GM12878 (cell line): Measurements from ENCODE around the gene CRELD2. TPM values are rescaled to one million over a fixed set of nuclear protein-coding genes. Genes with fewer than 3 reads are reported as not detected.

Experiments
- ATAC-seq: fragments of 200-7000 bp; cut with Tn5 transposase; 3 replicates; pipeline ENCODE4 v1.9.1; 2020; ENCODE audit warnings: mild to moderate bottlenecking, moderate library complexity
- BruUV-seq: library from RNA; stranded (reverse); fragments of 400-500 nt; replicated peaks from 2 replicates; lab custom pipeline; 2021; lab: Mats Ljungman, UMichigan
- CTCF ChIA-PET: fragments of 300-600 bp; sonication (Branson Sonifier 250); formaldehyde crosslinking; extraction: SDS; loops from one replicate; lab custom pipeline; 2021; ENCODE audit warnings: inconsistent platforms; lab: Yijun Ruan, JAX
- POLR2A ChIA-PET: fragments of 350-600 bp; formaldehyde crosslinking; extraction: SDS; loops from one replicate; lab custom pipeline; 2021; ENCODE audit warnings: inconsistent platforms; lab: Charles Lee
- RAD21 ChIA-PET: fragments of 300-600 bp; sonication (Branson Sonifier 250); formaldehyde crosslinking; loops from one replicate; lab custom pipeline; 2023; ENCODE audit warnings: antibody characterized with exemption; ENCODE audit not compliant: unreplicated experiment; lab: Charles Lee
- SMC1A ChIA-PET: fragments of 300-600 bp; sonication (Branson Sonifier 250); formaldehyde crosslinking; loops from one replicate; lab custom pipeline; 2023; ENCODE audit not compliant: unreplicated experiment, uncharacterized antibody; lab: Charles Lee
- DNase-seq: peaks from one replicate; pipeline ENCODE4 v3.0.0-alpha.2; 2011; ENCODE audit warnings: low read depth, low spot score
- FAIRE-seq: peaks from 3 replicates; lab custom pipeline; 2011; peaks lifted over from hg19 to GRCh38; lab: Jason Lieb, UNC
- H2AFZ ChIP-seq: 2 replicates; pipeline ENCODE4 v1.6.0; 2011; ENCODE audit warnings: low read depth, low read length, control low read depth; ENCODE audit not compliant: control insufficient read depth
- H3K27ac ChIP-seq: 2 replicates; pipeline ENCODE4 v1.5.1; 2011; ENCODE audit warnings: control low read depth; ENCODE audit not compliant: control insufficient read depth, insufficient read depth
- H3K27me3 ChIP-seq, 2 experiments: replicated peaks in 1 of 2; 2 replicates each; pipeline versions ENCODE4 v1.6.0 to v1.6.1; 2011; ENCODE audit warnings: low read length in 1 of 2; ENCODE audit not compliant: control insufficient read depth in 2 of 2, insufficient read depth in 2 of 2
- H3K36me3 ChIP-seq, 2 experiments: 2 replicates each; pipeline ENCODE4 v1.5.1; 2011; ENCODE audit warnings: low read length in 1 of 2; ENCODE audit not compliant: control insufficient read depth in 2 of 2, insufficient read depth in 2 of 2
- H3K4me1 ChIP-seq: 2 replicates; pipeline ENCODE4 v1.6.1; 2011; ENCODE audit warnings: mild to moderate bottlenecking, low read length, moderate library complexity, mixed read lengths; ENCODE audit not compliant: control insufficient read depth, insufficient read depth
- H3K4me2 ChIP-seq: 2 replicates; pipeline ENCODE4 v1.6.0; 2011; ENCODE audit warnings: control low read depth; ENCODE audit not compliant: control insufficient read depth, insufficient read depth
- H3K4me3 ChIP-seq: fragments of 200-600 bp; sonication (generic); 2 replicates; pipeline ENCODE4 v1.5.1; 2016
- H3K79me2 ChIP-seq: 2 replicates; pipeline ENCODE4 v1.6.0; 2011; ENCODE audit warnings: low read length; ENCODE audit not compliant: control insufficient read depth, insufficient read depth
- H3K9ac ChIP-seq: 2 replicates; pipeline ENCODE4 v1.8.0; 2011; ENCODE audit warnings: low read length, control low read depth, mixed read lengths; ENCODE audit not compliant: control insufficient read depth, insufficient read depth
- H3K9me3 ChIP-seq: replicated peaks from 3 replicates; pipeline ENCODE4 v1.5.1; 2011; ENCODE audit warnings: mild to moderate bottlenecking, low read length; ENCODE audit not compliant: control insufficient read depth, insufficient read depth
- H4K20me1 ChIP-seq: 2 replicates; pipeline ENCODE4 v1.6.0; 2011; ENCODE audit not compliant: control insufficient read depth, insufficient read depth
- BMI1 ChIP-seq: fragments of 450-650 bp; IDR thresholded peaks from 2 replicates; pipeline ENCODE4 v1.6.1; 2016; ENCODE audit warnings: mild to moderate bottlenecking, moderate library complexity, borderline replicate concordance
- CBX5 ChIP-seq: sonication (generic); IDR thresholded peaks from 2 replicates; pipeline ENCODE4 v1.6.1; 2016; ENCODE audit warnings: low read depth, moderate library complexity, mild to moderate bottlenecking, inconsistent platforms
- CREM ChIP-seq: IDR thresholded peaks from 2 replicates; pipeline ENCODE4 v1.6.1; 2014; ENCODE audit warnings: antibody characterized with exemption, low read depth
- MTA3 ChIP-seq: IDR thresholded peaks from 2 replicates; pipeline ENCODE4 v1.6.1; 2012; ENCODE audit warnings: low read length, inconsistent platforms, borderline replicate concordance
- NFXL1 ChIP-seq: fragments of 450-650 bp; IDR thresholded peaks from 2 replicates; pipeline ENCODE4 v1.6.1; 2017; ENCODE audit warnings: antibody characterized with exemption, mild to moderate bottlenecking, borderline replicate concordance
- NRF1 ChIP-seq: conservative IDR thresholded peaks from 2 replicates; pipeline ENCODE4 v1.6.1; 2011; ENCODE audit warnings: mild to moderate bottlenecking, low read depth, low read length, improper control_type of control experiment
- RBBP5 ChIP-seq: fragments of 200-600 bp; sonication (generic); conservative IDR thresholded peaks from 2 replicates; pipeline ENCODE4 v1.6.1; 2016
- SREBF2 ChIP-seq: IDR thresholded peaks from 2 replicates; pipeline ENCODE4 v1.6.1; 2012; ENCODE audit warnings: mild to moderate bottlenecking, low read length
- YY1 ChIP-seq: IDR thresholded peaks from 2 replicates; pipeline ENCODE4 v1.6.1; 2011; ENCODE audit warnings: low read depth, mild to moderate bottlenecking, low read length
- WGBS: methylation state at CpG from one replicate; pipeline ENCODE4 v1.1.6; 2016; ENCODE audit warnings: low lambda C conversion rate; ENCODE audit not compliant: insufficient replicate concordance, insufficient coverage; ENCODE audit errors: missing lambda C conversion rate; 5-methylcytosine and 5-hydroxymethylcytosine counted together
- in situ Hi-C: fragments of 300-500 bp; cut with MboI; formaldehyde crosslinking; loops from 9 replicates; pipeline ENCODE4 v1.14.3; 2018; ENCODE audit warnings: mixed read lengths
- intact Hi-C: fragments of 100-400 bp; cut with micrococcal nuclease; formaldehyde crosslinking; loops from one replicate; pipeline ENCODE4 v1.14.2; 2022; ENCODE audit not compliant: unreplicated experiment
- polyA plus RNA-seq, 11 experiments: library from polyadenylated mRNA; depleted of rRNA in 4 of 11; unstranded in 6 of 11; stranded (reverse) in 5 of 11; fragments of >200 nt; fragmentation: Nextera tagmentation in 4 of 11; fragmentation: Illumina TruSeq in 1 of 11; extraction: Ambion mirVana in 4 of 11; extraction: Trizol in 1 of 11; gene quantifications; 1 replicate in 1 of 11; 2 replicates in 10 of 11; pipeline versions ENCODE4 v1.2.1 to v1.2.3, GENCODE V29; 2011 to 2016; ENCODE audit warnings: inconsistent platforms in 2 of 11, missing spikeins in 2 of 11, low read depth in 1 of 11
- total RNA-seq, 4 experiments: library from RNA; depleted of rRNA in 3 of 4; stranded (reverse); fragments of >200 nt in 3 of 4; fragmentation: Illumina TruSeq in 1 of 4; extraction: Trizol in 1 of 4; gene quantifications; 2 replicates each; pipeline versions ENCODE4 v1.2.1 to v1.2.3, GENCODE V29; 2013 to 2021
- TF ChIP-seq, protein P1 (sequence below): fragments of 450-650 bp; IDR thresholded peaks from 2 replicates; pipeline ENCODE4 v1.6.1; 2017; ENCODE audit warnings: mild to moderate bottlenecking
- TF ChIP-seq, protein P2 (sequence below): fragments of 150-350 bp; IDR thresholded peaks from 2 replicates; pipeline ENCODE4 v1.6.1; 2016; ENCODE audit warnings: low read depth, low read length
- TF ChIP-seq, protein P3 (sequence below): IDR thresholded peaks from 2 replicates; pipeline ENCODE4 v1.6.1; 2012; ENCODE audit warnings: improper control_type of control experiment, low read depth, low read length; ENCODE audit not compliant: insufficient replicate concordance
- TF ChIP-seq, protein P4 (sequence below): fragments of 450-650 bp; IDR thresholded peaks from 2 replicates; pipeline ENCODE4 v1.6.1; 2016; ENCODE audit warnings: mild to moderate bottlenecking

The CRELD2 gene
- total and polyA plus RNA-seq, 10 of the 15 experiments (the other 5 are each of a cell fraction or from before 2014, with no cell fraction given), result 9.4 to 111 (median 25.9) TPM

DNA sequence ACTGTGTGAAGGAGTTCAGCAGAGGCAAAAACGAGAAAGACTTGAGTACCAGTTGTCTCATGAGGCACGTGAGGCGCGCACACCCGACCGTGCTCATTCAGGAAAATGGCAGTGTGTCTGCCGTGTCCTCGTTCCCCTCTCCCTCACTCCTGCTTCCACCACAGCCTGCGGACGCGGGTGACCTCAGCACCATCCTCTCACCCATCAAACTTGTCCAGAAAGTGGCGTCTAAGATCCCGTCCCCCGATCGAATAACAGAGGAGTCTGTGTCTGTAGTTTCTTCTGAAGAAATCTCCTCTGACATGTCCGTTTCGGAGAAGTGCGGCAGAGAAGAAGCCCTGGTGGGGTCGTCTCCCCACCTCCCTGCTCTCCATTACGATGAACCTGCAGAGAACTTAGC, 34.4 kb upstream of the CRELD2 start:
- Histone ChIP-seq H3K27me3 (no peaks in the 10 kb centered on the region), H3K4me1 (peaks cover 28% of the 10 kb centered on the region), H3K79me2 (peaks cover 36% of the 10 kb centered on the region), H3K36me3 (peaks cover 36 to 40% of the 10 kb centered on the region in 2 experiments), H4K20me1 (no peaks in the 10 kb centered on the region), H3K9ac (no peak overlapping the region), H3K4me3 (no peak overlapping the region), H3K9me3 (peaks cover 2% of the 10 kb centered on the region; the same call in 1 of the 3 replicates), H3K27ac (no peak overlapping the region), H3K4me2 (no peak overlapping the region), H2AFZ (no peak overlapping the region)
- ATAC-seq (no peak), DNase-seq (no peak), FAIRE-seq (no peak)
- 95% methylated on average over 20 of the region's 20 CpGs for WGBS
- in situ Hi-C loops (no loop called here), intact Hi-C loops (no loop called here)
- SMC1A ChIA-PET, result no interaction called here
- CTCF ChIA-PET, result no interaction called here
- RAD21 ChIA-PET, result no interaction called here
- no TSS peak for BruUV-seq
- POLR2A ChIA-PET, result no interaction called here
- no peak for TF ChIP-seq BMI1
- no peak for TF ChIP-seq CREM
- TF ChIP-seq, protein P1, sequence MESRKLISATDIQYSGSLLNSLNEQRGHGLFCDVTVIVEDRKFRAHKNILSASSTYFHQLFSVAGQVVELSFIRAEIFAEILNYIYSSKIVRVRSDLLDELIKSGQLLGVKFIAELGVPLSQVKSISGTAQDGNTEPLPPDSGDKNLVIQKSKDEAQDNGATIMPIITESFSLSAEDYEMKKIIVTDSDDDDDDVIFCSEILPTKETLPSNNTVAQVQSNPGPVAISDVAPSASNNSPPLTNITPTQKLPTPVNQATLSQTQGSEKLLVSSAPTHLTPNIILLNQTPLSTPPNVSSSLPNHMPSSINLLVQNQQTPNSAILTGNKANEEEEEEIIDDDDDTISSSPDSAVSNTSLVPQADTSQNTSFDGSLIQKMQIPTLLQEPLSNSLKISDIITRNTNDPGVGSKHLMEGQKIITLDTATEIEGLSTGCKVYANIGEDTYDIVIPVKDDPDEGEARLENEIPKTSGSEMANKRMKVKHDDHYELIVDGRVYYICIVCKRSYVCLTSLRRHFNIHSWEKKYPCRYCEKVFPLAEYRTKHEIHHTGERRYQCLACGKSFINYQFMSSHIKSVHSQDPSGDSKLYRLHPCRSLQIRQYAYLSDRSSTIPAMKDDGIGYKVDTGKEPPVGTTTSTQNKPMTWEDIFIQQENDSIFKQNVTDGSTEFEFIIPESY, result no peak
- TF ChIP-seq MTA3, result no peak
- TF ChIP-seq, protein P2, sequence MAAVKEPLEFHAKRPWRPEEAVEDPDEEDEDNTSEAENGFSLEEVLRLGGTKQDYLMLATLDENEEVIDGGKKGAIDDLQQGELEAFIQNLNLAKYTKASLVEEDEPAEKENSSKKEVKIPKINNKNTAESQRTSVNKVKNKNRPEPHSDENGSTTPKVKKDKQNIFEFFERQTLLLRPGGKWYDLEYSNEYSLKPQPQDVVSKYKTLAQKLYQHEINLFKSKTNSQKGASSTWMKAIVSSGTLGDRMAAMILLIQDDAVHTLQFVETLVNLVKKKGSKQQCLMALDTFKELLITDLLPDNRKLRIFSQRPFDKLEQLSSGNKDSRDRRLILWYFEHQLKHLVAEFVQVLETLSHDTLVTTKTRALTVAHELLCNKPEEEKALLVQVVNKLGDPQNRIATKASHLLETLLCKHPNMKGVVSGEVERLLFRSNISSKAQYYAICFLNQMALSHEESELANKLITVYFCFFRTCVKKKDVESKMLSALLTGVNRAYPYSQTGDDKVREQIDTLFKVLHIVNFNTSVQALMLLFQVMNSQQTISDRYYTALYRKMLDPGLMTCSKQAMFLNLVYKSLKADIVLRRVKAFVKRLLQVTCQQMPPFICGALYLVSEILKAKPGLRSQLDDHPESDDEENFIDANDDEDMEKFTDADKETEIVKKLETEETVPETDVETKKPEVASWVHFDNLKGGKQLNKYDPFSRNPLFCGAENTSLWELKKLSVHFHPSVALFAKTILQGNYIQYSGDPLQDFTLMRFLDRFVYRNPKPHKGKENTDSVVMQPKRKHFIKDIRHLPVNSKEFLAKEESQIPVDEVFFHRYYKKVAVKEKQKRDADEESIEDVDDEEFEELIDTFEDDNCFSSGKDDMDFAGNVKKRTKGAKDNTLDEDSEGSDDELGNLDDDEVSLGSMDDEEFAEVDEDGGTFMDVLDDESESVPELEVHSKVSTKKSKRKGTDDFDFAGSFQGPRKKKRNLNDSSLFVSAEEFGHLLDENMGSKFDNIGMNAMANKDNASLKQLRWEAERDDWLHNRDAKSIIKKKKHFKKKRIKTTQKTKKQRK, result no peak
- TF ChIP-seq, protein P3, sequence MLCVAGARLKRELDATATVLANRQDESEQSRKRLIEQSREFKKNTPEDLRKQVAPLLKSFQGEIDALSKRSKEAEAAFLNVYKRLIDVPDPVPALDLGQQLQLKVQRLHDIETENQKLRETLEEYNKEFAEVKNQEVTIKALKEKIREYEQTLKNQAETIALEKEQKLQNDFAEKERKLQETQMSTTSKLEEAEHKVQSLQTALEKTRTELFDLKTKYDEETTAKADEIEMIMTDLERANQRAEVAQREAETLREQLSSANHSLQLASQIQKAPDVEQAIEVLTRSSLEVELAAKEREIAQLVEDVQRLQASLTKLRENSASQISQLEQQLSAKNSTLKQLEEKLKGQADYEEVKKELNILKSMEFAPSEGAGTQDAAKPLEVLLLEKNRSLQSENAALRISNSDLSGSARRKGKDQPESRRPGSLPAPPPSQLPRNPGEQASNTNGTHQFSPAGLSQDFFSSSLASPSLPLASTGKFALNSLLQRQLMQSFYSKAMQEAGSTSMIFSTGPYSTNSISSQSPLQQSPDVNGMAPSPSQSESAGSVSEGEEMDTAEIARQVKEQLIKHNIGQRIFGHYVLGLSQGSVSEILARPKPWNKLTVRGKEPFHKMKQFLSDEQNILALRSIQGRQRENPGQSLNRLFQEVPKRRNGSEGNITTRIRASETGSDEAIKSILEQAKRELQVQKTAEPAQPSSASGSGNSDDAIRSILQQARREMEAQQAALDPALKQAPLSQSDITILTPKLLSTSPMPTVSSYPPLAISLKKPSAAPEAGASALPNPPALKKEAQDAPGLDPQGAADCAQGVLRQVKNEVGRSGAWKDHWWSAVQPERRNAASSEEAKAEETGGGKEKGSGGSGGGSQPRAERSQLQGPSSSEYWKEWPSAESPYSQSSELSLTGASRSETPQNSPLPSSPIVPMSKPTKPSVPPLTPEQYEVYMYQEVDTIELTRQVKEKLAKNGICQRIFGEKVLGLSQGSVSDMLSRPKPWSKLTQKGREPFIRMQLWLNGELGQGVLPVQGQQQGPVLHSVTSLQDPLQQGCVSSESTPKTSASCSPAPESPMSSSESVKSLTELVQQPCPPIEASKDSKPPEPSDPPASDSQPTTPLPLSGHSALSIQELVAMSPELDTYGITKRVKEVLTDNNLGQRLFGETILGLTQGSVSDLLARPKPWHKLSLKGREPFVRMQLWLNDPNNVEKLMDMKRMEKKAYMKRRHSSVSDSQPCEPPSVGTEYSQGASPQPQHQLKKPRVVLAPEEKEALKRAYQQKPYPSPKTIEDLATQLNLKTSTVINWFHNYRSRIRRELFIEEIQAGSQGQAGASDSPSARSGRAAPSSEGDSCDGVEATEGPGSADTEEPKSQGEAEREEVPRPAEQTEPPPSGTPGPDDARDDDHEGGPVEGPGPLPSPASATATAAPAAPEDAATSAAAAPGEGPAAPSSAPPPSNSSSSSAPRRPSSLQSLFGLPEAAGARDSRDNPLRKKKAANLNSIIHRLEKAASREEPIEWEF, result no peak
- TF ChIP-seq CBX5, result no peak
- no peak for TF ChIP-seq NFXL1
- TF ChIP-seq YY1, result no peak
- no peak for TF ChIP-seq SREBF2
- TF ChIP-seq NRF1, result no peak
- TF ChIP-seq, protein P4, sequence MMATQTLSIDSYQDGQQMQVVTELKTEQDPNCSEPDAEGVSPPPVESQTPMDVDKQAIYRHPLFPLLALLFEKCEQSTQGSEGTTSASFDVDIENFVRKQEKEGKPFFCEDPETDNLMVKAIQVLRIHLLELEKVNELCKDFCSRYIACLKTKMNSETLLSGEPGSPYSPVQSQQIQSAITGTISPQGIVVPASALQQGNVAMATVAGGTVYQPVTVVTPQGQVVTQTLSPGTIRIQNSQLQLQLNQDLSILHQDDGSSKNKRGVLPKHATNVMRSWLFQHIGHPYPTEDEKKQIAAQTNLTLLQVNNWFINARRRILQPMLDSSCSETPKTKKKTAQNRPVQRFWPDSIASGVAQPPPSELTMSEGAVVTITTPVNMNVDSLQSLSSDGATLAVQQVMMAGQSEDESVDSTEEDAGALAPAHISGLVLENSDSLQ, result no peak
- no peak for TF ChIP-seq RBBP5
